Measurements from ENCODE around the gene FGF11.
"Not testable (repeated sequence)": the region's sequence is repeated elsewhere in the genome, so short reads cannot be mapped to it uniquely, and the experiment has no call there.

The FGF11 gene

DNA sequence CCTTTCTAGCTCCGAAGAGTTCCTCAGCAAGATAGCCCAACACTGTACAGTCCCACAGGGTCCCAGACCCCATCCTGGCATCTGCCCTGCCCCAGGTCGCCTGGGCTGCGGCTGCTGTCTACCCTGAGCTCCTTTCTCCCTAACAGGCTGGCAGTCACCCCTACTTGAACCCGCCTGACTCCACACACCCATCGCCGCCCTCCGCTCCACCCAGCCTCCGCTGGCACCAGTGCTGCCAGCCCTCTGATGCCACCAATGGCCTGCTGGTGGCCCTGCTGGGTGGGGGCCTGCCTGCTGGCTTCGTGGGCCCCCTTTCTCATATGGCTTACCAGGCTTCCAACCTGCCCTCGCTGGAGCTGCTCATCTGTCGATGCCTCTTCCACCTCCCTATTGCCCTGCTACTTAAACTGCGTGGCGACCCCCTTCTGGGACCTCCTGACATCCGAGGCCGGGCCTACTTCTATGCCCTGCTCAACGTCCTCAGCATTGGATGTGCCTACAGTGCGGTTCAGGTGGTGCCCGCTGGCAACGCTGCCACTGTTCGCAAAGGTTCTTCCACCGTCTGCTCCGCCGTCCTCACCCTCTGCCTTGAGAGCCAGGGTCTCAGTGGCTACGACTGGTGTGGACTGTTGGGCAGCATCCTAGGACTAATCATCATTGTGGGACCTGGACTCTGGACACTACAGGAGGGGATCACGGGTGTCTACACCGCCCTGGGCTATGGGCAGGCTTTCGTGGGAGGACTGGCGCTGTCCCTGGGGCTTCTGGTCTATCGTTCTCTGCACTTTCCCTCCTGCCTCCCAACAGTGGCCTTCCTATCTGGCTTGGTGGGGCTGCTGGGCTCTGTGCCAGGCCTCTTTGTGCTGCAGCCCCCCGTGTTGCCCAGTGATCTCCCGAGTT is 42.8 kb downstream of the FGF11 start:
- not testable (repeated sequence) for DNase-seq

DNA sequence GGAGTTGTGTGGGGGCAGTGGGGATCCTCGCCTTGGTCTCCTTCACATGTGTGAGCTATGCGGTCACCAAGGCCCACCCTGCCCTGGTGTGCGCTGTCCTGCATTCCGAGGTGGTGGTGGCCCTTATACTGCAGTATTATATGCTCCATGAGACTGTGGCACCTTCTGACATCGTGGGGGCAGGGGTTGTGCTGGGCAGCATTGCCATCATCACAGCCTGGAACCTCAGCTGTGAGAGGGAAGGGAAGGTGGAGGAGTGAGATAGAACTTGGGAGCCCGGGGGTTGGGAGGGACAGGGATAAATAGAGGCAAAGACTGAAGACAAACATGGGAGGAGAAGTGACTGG is 43.4 kb downstream of the FGF11 start:
- DNase-seq, result not testable (repeated sequence)

DNA sequence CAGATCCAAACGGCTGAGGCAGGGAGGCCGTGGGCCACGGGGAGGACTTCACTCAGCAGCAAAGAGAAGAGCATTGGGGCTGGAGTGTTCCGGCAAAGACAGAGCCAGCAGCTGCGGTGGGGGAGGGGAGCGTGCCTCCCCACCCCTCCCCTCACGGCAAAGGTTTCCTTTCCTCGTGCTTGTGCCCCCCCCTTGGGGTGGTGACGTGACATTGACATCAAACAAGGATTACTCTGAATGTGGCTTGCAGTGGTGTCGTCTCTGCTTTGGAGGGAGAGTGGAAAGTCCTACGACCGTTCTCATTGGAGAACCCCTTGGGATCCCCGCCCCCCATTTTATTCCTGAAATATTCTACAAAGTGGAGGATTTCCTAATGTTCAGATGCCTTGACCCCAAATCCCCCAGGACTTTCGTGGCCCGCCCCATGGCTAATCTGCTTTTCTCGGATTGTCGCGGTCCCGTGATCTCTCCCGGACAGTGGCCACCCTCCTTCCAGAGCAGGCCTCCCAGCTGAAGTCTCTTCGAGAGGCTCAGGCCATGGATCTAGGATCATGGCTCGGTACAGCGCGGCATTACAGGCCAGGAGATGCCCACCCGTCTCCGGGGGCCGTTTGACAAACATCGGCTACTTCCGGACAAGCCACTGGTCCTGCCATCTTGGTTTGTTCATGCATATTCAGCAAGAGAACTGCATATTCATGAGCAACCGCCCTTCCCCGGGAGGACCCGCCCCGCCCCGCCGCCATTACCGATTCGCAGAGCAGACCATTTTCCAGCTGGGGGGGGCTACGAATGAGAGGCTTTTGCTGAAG is 44.1 kb downstream of the FGF11 start:
- peak; percentile 99 for DNase-seq

DNA sequence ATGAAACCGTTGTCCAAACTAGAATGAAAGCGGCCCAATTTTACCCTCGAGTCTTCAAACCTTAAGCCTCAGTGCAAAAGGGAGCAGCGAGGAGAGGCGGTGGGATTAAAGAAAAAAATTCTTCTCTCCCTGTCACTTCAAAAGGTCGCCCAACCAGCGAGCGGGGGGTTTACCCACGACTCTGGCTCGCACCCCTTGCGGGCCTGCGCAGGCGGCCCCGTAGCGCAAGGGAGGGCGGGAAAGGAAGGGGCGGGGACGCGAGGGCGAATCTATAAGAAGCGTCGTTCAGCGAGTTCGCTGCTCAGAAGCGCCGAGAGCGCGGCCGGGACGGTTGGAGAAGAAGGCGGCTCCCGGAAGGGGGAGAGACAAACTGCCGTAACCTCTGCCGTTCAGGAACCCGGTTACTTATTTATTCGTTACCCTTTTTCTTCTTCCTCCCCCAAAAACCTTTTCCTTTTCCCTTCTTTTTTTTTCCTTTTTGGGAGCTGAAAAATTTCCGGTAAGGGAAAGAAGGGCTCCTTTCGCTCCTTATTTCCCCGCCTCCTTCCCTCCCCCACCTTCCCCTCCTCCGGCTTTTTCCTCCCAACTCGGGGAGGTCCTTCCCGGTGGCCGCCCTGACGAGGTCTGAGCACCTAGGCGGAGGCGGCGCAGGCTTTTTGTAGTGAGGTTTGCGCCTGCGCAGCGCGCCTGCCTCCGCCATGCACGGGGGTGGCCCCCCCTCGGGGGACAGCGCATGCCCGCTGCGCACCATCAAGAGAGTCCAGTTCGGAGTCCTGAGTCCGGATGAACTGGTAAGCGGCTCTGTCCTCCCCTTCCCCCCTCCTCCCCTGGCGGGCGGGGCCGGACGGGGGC is 45.0 kb downstream of the FGF11 start, which contains the start of gene POLR2A:
Gene POLR2A, plus strand, starts transcription at position 300 of the 852 bp plus-strand sequence.
- DNase-seq, result peak; percentile 100

DNA sequence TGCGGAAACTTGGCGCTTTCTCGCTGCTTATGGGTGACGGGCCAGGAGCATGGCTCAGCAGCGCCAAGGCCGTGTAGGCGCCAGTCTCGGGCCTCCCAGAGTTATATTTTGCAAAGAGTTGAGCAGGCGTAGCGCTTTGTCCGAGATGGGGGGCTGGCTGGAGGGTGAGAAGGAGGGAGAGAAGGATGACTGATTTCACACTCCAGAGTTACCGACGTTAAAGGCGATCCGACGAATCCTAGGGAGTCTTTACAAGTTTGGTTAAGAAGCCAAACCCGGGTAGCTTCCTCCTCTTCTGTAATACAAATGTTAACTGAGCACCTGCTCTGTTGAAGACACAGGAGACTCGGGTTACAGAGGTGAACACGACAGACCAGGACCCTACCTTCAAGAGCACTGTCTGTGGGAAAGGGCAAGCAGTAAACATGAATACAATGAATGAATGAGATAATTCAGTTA is 45.6 kb downstream of the FGF11 start:
- DNase-seq, result no peak

DNA sequence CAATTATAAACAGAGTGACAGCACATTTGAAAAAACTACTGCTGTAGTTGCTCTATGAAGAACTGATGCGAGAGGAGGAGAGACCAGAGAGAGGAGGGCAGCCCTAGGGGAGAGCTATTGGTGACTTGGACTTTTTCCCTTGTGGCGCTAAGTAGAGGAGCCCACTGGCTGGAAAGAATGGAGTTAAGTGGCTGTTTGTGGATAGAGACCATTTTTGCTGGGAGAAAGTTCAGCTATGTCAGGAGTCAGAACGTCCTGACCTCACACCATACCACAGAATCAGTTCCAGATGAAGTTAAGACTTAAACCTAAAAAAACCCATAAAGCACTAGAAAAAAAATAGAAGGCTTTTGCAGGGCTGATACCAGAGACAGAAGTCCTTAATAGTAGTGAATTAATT is 46.9 kb downstream of the FGF11 start:
- no peak for DNase-seq

DNA sequence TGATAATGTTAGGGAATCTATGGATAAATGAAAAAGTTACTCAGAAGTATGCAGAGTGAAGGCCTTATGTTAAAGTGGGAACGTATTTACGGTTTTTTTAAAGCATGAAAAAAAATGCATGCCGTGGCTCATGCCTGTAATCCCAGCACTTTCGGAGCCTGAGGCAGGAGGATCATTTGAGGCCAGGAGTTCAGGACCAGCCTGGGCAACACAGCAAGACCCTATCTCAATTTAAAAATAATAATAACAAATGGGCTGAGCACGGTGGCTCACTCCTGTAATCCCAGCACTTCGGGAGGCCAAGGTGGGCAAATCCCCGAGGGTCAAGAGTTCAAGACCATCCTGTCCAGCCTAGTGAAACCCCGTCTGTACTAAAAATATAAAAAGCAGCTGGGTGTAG is 50.8 kb downstream of the FGF11 start:
- no peak for DNase-seq

DNA sequence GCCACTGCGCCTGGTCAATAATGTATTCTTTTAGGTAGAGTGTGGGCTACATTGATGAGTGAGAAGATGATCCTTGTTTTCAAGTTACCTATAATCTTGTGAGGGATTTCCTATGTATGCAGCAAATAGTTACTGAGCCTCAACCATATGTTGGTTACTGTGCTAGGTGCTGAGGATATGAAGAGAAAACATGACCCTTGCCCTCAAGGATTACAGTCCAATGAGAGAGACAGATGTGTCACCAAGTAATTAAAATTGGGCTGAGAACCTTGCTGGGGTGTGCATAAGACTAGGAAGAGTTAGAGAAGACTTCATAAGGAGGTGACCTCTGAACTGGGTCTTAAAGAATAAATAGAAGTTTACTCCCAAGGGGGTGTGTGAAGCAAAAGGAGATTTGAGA is 52.3 kb downstream of the FGF11 start:
- no peak for DNase-seq

DNA sequence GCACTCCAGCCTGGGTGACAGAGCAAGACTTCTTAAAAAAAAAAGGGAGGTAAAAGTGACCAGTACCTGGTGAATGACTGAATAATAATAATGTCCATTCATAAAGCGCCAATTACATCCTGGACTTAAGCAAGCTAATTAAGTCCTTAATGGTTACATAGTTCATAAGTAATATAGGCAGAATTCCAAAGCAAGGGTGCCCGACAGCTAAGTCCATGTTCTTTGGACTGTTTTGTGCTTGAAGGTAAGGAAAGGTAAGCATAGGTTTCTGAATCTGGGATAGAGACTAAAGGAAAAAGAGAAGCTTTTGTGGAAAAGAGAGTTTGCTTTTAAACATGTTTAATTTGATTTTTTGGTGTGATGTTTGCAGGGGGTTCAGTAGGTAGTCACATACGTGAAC is 54.6 kb downstream of the FGF11 start:
- DNase-seq, result no peak

Data from retina (tissue), 1 donor.